Body of pancreas (tissue), 4 donors: ENCODE results near the gene ZNF423.

Experiments used
- POLR2A ChIP-seq, 3 donors: fragments of 450-650 bp; IDR thresholded peaks; one replicate each; pipeline ENCODE4 v1.6.1; 2016; ENCODE audit warnings: antibody characterized with exemption in 3 of 3, mild to moderate bottlenecking in 2 of 3
- TF ChIP-seq, protein P1 (sequence below), 7 experiments: fragments of 450-650 bp in 4 of 7; fragments of 200-600 bp in 3 of 7; sonication (generic) in 3 of 7; IDR thresholded peaks; one replicate each; pipeline ENCODE4 v1.5.1; 2016 to 2019; ENCODE audit warnings: antibody characterized with exemption in 7 of 7

DNA sequence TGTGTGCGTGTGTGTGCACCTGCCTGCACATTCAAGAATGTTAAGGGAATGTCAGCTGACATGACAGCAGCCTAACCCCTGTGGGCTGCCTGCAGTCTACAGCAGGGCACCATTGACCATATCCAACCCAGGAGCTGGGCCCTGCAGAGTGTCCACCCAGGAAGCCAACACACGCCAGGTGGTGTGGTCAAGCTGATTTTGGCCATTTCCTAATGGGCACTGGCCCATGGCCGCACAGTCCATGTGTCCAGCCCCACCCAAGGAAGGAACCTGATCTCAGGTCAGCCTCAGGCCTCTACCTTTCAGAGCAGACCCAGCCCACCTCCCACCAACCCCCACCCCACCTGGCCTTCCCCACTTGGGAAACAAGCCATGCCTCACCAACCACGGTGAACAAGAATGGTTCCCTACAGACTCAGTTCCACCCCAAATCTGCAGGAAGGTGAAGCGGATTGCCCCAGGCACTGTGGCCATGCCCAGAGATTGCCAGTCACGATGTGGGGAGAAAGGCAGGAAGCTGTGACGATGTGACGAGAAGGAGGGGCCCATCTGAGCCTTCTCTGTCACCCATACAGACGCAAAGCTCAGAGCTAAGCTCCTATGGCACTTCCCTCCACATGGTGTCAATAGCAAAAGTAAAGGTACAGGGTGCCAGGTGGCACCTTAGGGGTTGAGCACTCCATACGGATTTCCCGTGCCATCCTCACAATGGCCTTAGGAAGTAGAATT, 77.5 kb downstream of the ZNF423 start:
- TF ChIP-seq, protein P1, sequence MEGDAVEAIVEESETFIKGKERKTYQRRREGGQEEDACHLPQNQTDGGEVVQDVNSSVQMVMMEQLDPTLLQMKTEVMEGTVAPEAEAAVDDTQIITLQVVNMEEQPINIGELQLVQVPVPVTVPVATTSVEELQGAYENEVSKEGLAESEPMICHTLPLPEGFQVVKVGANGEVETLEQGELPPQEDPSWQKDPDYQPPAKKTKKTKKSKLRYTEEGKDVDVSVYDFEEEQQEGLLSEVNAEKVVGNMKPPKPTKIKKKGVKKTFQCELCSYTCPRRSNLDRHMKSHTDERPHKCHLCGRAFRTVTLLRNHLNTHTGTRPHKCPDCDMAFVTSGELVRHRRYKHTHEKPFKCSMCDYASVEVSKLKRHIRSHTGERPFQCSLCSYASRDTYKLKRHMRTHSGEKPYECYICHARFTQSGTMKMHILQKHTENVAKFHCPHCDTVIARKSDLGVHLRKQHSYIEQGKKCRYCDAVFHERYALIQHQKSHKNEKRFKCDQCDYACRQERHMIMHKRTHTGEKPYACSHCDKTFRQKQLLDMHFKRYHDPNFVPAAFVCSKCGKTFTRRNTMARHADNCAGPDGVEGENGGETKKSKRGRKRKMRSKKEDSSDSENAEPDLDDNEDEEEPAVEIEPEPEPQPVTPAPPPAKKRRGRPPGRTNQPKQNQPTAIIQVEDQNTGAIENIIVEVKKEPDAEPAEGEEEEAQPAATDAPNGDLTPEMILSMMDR (IDR thresholded peaks at IDR 0.05) = no peak
- TF ChIP-seq POLR2A (IDR thresholded peaks at IDR 0.05) = no peak
